H1 (cell line): ENCODE data around the gene GNG4. TPM values are rescaled to one million over a fixed set of nuclear protein-coding genes. Genes with fewer than 3 reads are reported as not detected.

Source experiments
- CTCF ChIA-PET: fragments of 300-600 bp; sonication (Branson Sonifier 250); formaldehyde crosslinking; loops from one replicate; lab custom pipeline; 2021; ENCODE audit not compliant: partially characterized antibody; lab: Charles Lee
- POLR2A ChIA-PET: fragments of 300-600 bp; sonication (Branson Sonifier 250); formaldehyde crosslinking; loops from one replicate; lab custom pipeline; 2021; ENCODE audit warnings: inconsistent platforms; ENCODE audit not compliant: partially characterized antibody; lab: Charles Lee
- DNase-seq, 2 experiments: peaks; one replicate each; pipeline versions ENCODE4 v3.0.0 to v3.0.0-alpha.2; 2010 to 2022; ENCODE audit warnings: low spot score in 2 of 2, low read depth in 1 of 2, mixed read lengths in 1 of 2
- FAIRE-seq: peaks from 2 replicates; lab custom pipeline; 2011; peaks lifted over from hg19 to GRCh38; lab: Jason Lieb, UNC
- H2AFZ ChIP-seq: 2 replicates; pipeline ENCODE4 v1.8.1; 2012; ENCODE audit warnings: low read length, inconsistent platforms
- H2AK5ac ChIP-seq: 2 replicates; pipeline ENCODE4 v1.6.1; 2013; ENCODE audit warnings: low read depth, low read length
- H2BK120ac ChIP-seq: replicated peaks from 2 replicates; pipeline ENCODE3; 2013; ENCODE audit warnings: low read depth, low read length, inconsistent platforms
- H2BK12ac ChIP-seq: 2 replicates; pipeline ENCODE4 v1.6.1; 2013; ENCODE audit warnings: low read depth, low read length
- H2BK15ac ChIP-seq: 2 replicates; pipeline ENCODE4 v1.6.1; 2013; ENCODE audit warnings: low read length
- H2BK20ac ChIP-seq: 2 replicates; pipeline ENCODE4 v1.6.1; 2013; ENCODE audit warnings: low read length
- H2BK5ac ChIP-seq: 2 replicates; pipeline ENCODE4 v1.6.1; 2013; ENCODE audit warnings: low read depth, low read length
- H3K14ac ChIP-seq: 2 replicates; pipeline ENCODE4 v1.6.1; 2013; ENCODE audit warnings: inconsistent platforms; ENCODE audit not compliant: insufficient read length
- H3K18ac ChIP-seq: 2 replicates; pipeline ENCODE4 v1.6.1; 2013; ENCODE audit warnings: low read length; ENCODE audit errors: extremely low read depth
- H3K23ac ChIP-seq: 2 replicates; pipeline ENCODE4 v1.6.1; 2013; ENCODE audit warnings: inconsistent platforms; ENCODE audit not compliant: insufficient read length
- H3K23me2 ChIP-seq: 2 replicates; pipeline ENCODE4 v1.6.1; 2013; ENCODE audit warnings: low read depth, low read length
- H3K27ac ChIP-seq: 2 replicates; pipeline ENCODE4 v1.6.1; 2011; ENCODE audit warnings: low read depth, low read length, inconsistent platforms
- H3K27me3 ChIP-seq, 4 experiments: replicated peaks in 1 of 4; 1 replicate in 1 of 4; 2 replicates in 3 of 4; pipeline versions ENCODE4 v1.6.1 to v1.8.1; 2011 to 2013; ENCODE audit warnings: low read length in 3 of 4, mild to moderate bottlenecking in 3 of 4, inconsistent platforms in 2 of 4, mixed read lengths in 2 of 4, moderate library complexity in 1 of 4; ENCODE audit not compliant: control insufficient read depth in 3 of 4, insufficient read depth in 3 of 4; ENCODE audit errors: extremely low read depth in 1 of 4
- H3K36me3 ChIP-seq, 4 experiments: 2 replicates each; pipeline versions ENCODE4 v1.6.1 to v1.8.1; 2011 to 2013; ENCODE audit warnings: mild to moderate bottlenecking in 4 of 4, low read length in 3 of 4, moderate library complexity in 2 of 4, control low read depth in 1 of 4, inconsistent platforms in 1 of 4; ENCODE audit not compliant: insufficient read depth in 4 of 4, control insufficient read depth in 2 of 4
- H3K4ac ChIP-seq: replicated peaks from 2 replicates; pipeline ENCODE3; 2013; ENCODE audit warnings: low read length, low read depth, mixed read lengths, inconsistent platforms; ENCODE audit not compliant: insufficient read length
- H3K4me1 ChIP-seq, 4 experiments: replicated peaks in 1 of 4; 1 replicate in 1 of 4; 2 replicates in 3 of 4; pipeline versions ENCODE4 v1.6.1 to v1.8.1; 2011 to 2013; ENCODE audit warnings: low read length in 3 of 4, inconsistent platforms in 2 of 4, mixed read lengths in 1 of 4; ENCODE audit not compliant: insufficient read depth in 4 of 4, control insufficient read depth in 3 of 4
- H3K4me2 ChIP-seq, 2 experiments: 2 replicates each; pipeline versions ENCODE4 v1.6.1 to v1.8.1; 2011 to 2013; ENCODE audit warnings: low read depth in 2 of 2, low read length in 2 of 2, control low read depth in 1 of 2, inconsistent platforms in 1 of 2, mild to moderate bottlenecking in 1 of 2; ENCODE audit not compliant: insufficient read depth in 1 of 2
- H3K4me3 ChIP-seq, 4 experiments: fragments of 200-600, 300-600 bp in 1 of 4; sonication (generic), shearing (Covaris generic), sonication (Bioruptor Twin) in 1 of 4; 2 replicates each; pipeline versions ENCODE4 v1.5.1 to v1.8.1; 2011 to 2016; ENCODE audit warnings: low read length in 4 of 4, low read depth in 3 of 4, control low read depth in 2 of 4, inconsistent platforms in 2 of 4, mild to moderate bottlenecking in 2 of 4, mixed read lengths in 1 of 4, moderate library complexity in 1 of 4; ENCODE audit not compliant: insufficient read depth in 2 of 4; ENCODE audit errors: extremely low read depth in 1 of 4
- H3K56ac ChIP-seq: replicated peaks from 2 replicates; pipeline ENCODE3; 2013; ENCODE audit warnings: low read depth, mild to moderate bottlenecking, mixed read lengths, low read length, inconsistent platforms; ENCODE audit not compliant: insufficient read length
- H3K79me1 ChIP-seq: 2 replicates; pipeline ENCODE4 v1.6.1; 2013; ENCODE audit warnings: low read depth, low read length, control low read depth
- H3K79me2 ChIP-seq, 2 experiments: 2 replicates each; pipeline versions ENCODE4 v1.6.1 to v1.8.1; 2012 to 2013; ENCODE audit warnings: low read length in 2 of 2, mild to moderate bottlenecking in 2 of 2, inconsistent platforms in 1 of 2; ENCODE audit not compliant: insufficient read depth in 2 of 2, control insufficient read depth in 1 of 2
- H3K9ac ChIP-seq, 4 experiments: replicated peaks in 1 of 4; 1 replicate in 1 of 4; 2 replicates in 3 of 4; pipeline versions ENCODE4 v1.6.1 to v1.8.1; 2011 to 2013; ENCODE audit warnings: low read depth in 3 of 4, low read length in 3 of 4, control low read depth in 2 of 4, mild to moderate bottlenecking in 2 of 4, moderate library complexity in 2 of 4, inconsistent platforms in 1 of 4; ENCODE audit errors: extremely low read depth in 1 of 4
- H3K9me3 ChIP-seq, 2 experiments: 2 replicates each; pipeline versions ENCODE4 v1.6.1 to v1.8.1; 2012 to 2013; ENCODE audit warnings: mild to moderate bottlenecking in 2 of 2, moderate library complexity in 2 of 2, control low read depth in 1 of 2, inconsistent platforms in 1 of 2, low read depth in 1 of 2, low read length in 1 of 2, mixed read lengths in 1 of 2; ENCODE audit not compliant: insufficient read depth in 2 of 2
- H4K20me1 ChIP-seq, 2 experiments: replicated peaks in 1 of 2; 2 replicates each; pipeline versions ENCODE3 to v1.8.1; 2011 to 2013; ENCODE audit warnings: inconsistent platforms in 2 of 2, low read length in 2 of 2, mild to moderate bottlenecking in 1 of 2; ENCODE audit not compliant: insufficient read depth in 2 of 2, control insufficient read depth in 1 of 2
- H4K5ac ChIP-seq: 2 replicates; pipeline ENCODE4 v1.6.1; 2013; ENCODE audit warnings: low read length, low read depth, mixed read lengths, inconsistent platforms; ENCODE audit not compliant: insufficient read length
- H4K8ac ChIP-seq: 2 replicates; pipeline ENCODE4 v1.8.0; 2013; ENCODE audit warnings: mild to moderate bottlenecking, moderate library complexity, low read length, inconsistent platforms; ENCODE audit not compliant: insufficient read depth; ENCODE audit errors: extremely low read depth
- H4K91ac ChIP-seq: replicated peaks from 2 replicates; pipeline ENCODE3; 2013; ENCODE audit warnings: low read length, mixed read lengths, inconsistent platforms; ENCODE audit not compliant: insufficient read length
- CBX5 ChIP-seq: fragments of 300-800, 300-1000 bp; sonication (generic); IDR thresholded peaks from 2 replicates; pipeline ENCODE4 v1.7.1; 2016; ENCODE audit warnings: antibody characterized with exemption, low read length, low read depth
- RAD21 ChIP-seq, 2 experiments: IDR thresholded peaks in 1 of 2; conservative IDR thresholded peaks in 1 of 2; 2 replicates each; pipeline ENCODE4 v1.6.1; 2011; ENCODE audit warnings: low read depth in 2 of 2, low read length in 2 of 2, improper control_type of control experiment in 1 of 2, inconsistent platforms in 1 of 2, mild to moderate bottlenecking in 1 of 2, moderate library complexity in 1 of 2
- SP1 ChIP-seq: IDR thresholded peaks from 2 replicates; pipeline ENCODE4 v1.6.1; 2011; ENCODE audit warnings: low read depth, low read length
- SUZ12 ChIP-seq: fragments of 200-600 bp; sonication (generic); IDR thresholded peaks from 2 replicates; pipeline ENCODE4 v1.6.1; 2012; ENCODE audit warnings: mild to moderate bottlenecking, inconsistent platforms, low read length, moderate library complexity, mixed read lengths
- WGBS, 2 experiments: shearing (Covaris generic) in 1 of 2; methylation state at CpG; one replicate each; pipeline versions ENCODE4 v1.1.6 to v1.1.7; 2013 to 2015; ENCODE audit warnings: low lambda C conversion rate in 2 of 2, mixed read lengths in 2 of 2, inconsistent platforms in 1 of 2, low coverage in 1 of 2, missing lambda C conversion rate in 1 of 2; ENCODE audit not compliant: insufficient replicate concordance in 2 of 2, insufficient coverage in 1 of 2, insufficient read length in 1 of 2; ENCODE audit errors: extremely low coverage in 1 of 2, missing lambda C conversion rate in 1 of 2; 5-methylcytosine and 5-hydroxymethylcytosine counted together
- polyA plus RNA-seq, 7 experiments: library from polyadenylated mRNA; depleted of rRNA in 3 of 7; stranded (reverse) in 5 of 7; unstranded in 2 of 7; fragments of >200 nt in 5 of 7; fragments of 200-250 nt in 2 of 7; gene quantifications; 1 replicate in 5 of 7; 2 replicates in 1 of 7; 4 replicates in 1 of 7; pipeline versions ENCODE4 v1.2.1 to v1.2.3, GENCODE V29; 2011 to 2013; ENCODE audit warnings: missing spikeins in 2 of 7, mixed read lengths in 2 of 7
- total RNA-seq: library from RNA; stranded (reverse); fragmentation: NEBNext Ultra II Directional; extraction: Animal tissue kit (Norgen Biotek cat#: 25700); gene quantifications from 2 replicates; pipeline ENCODE4 v1.2.1, GENCODE V29; 2021
- TF ChIP-seq, protein P1 (sequence below): IDR thresholded peaks from 2 replicates; pipeline ENCODE4 v1.6.1; 2012; ENCODE audit warnings: inconsistent platforms
- TF ChIP-seq, protein P2 (sequence below): IDR thresholded peaks from 2 replicates; pipeline ENCODE4 v1.6.1; 2011; ENCODE audit warnings: low read length, improper control_type of control experiment

Gene GNG4
- total and polyA plus RNA-seq, 2 of the 8 experiments (the other 6 are each of a cell fraction or from before 2014, with no cell fraction given): 95.5 to 96.8 TPM

DNA sequence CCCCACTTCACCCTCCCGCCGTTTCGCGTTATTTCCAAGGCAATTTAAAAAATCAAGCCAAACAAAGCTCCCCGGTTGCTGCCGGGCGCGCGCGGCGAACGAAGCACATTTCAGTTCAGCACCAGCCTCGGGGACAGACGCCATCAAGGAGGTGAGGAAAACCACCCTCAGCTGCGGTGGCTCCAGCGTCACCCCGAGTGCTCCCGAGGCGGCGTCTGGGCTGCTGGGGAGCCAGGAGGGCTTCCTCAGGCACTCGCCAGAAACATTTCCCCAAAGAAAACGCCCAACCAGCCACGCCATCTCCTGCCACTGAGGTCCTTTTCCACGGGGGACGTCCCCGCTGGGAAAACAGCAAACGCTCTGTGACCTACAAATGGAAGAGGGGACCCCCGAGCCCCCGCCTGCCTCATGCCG is 623 bp downstream of the GNG4 start:
- H4K91ac ChIP-seq: no peak overlapping the region
- no peak overlapping the region for H2BK120ac ChIP-seq
- H3K36me3 ChIP-seq: no peaks in the 10 kb centered on the region
- FAIRE-seq (no peak), DNase-seq (peak in 1 of 2 experiments; percentile 77)
- H3K4ac ChIP-seq: no peak overlapping the region
- H2BK12ac ChIP-seq: no peak overlapping the region
- peaks cover 2 to 8% of the 10 kb centered on the region in 2 experiments for H4K20me1 ChIP-seq
- H2BK5ac ChIP-seq: 0 out of 2 replicates have a peak overlapping the region, but pooled peaks have one; percentile 12
- peak overlapping the region in 3 of 4 experiments; percentile 67 to 88 (median 77); a peak in 5 of 7 replicates for H3K9ac ChIP-seq
- H3K4me1 ChIP-seq: peaks cover 7 to 31% (median 14%) of the 10 kb centered on the region in 4 experiments
- no peak overlapping the region for H2AFZ ChIP-seq
- H3K18ac ChIP-seq: no peak overlapping the region; the same call in 1 of the 2 replicates
- no peak overlapping the region for H3K56ac ChIP-seq
- no peak overlapping the region for H2AK5ac ChIP-seq
- H3K23ac ChIP-seq: no peak overlapping the region
- ChIA-PET POLR2A (interaction anchor here (0.9 to 2.6 kb wide), 6 partner anchors 8 to 144 kb away, joined by 3 to 7 read pairs (median 3); partner anchors contain the start of gene B3GALNT2), CTCF (interaction anchor here (1.7 kb wide), 1 partner anchor 82 kb away, joined by 4 read pairs; no protein-coding TSS in a partner anchor)
- H3K79me2 ChIP-seq: peaks cover 0 to 43% of the 10 kb centered on the region in 2 experiments; a peak in 2 of 4 replicates
- peak overlapping the region; percentile 45 to 87 (median 74) for H3K4me3 ChIP-seq
- 1% methylated on average over 27 of the region's 30 CpGs; no CpG with 5 or more reads in 1 of the 2 experiments for WGBS, 2 experiments
- H4K5ac ChIP-seq: no peak overlapping the region
- no peaks in the 10 kb centered on the region for H3K27me3 ChIP-seq
- H2BK15ac ChIP-seq: peak overlapping the region; percentile 10; the same call in 1 of the 2 replicates
- no peaks in the 10 kb centered on the region for H3K9me3 ChIP-seq
- H2BK20ac ChIP-seq: no peak overlapping the region
- H4K8ac ChIP-seq: no peak overlapping the region
- peaks cover 19% of the 10 kb centered on the region for H3K23me2 ChIP-seq
- H3K14ac ChIP-seq: no peak overlapping the region
- no peak overlapping the region for H3K27ac ChIP-seq
- peak overlapping the region; percentile 82 to 88 for H3K4me2 ChIP-seq
- no peaks in the 10 kb centered on the region; the same call in 1 of the 2 replicates for H3K79me1 ChIP-seq
- peak in 1 of 2 experiments; percentile 12; a peak in 1 of 4 replicates for TF ChIP-seq RAD21 (IDR thresholded peaks at IDR 0.05 in 1 of 2, conservative IDR thresholded peaks at IDR 0.05 in 1 of 2; ENCODE audit: low read depth in 2 of 2, low read length in 2 of 2)
- TF ChIP-seq, protein P1, sequence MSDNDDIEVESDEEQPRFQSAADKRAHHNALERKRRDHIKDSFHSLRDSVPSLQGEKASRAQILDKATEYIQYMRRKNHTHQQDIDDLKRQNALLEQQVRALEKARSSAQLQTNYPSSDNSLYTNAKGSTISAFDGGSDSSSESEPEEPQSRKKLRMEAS: peak; percentile 87
- TF ChIP-seq, protein P2, sequence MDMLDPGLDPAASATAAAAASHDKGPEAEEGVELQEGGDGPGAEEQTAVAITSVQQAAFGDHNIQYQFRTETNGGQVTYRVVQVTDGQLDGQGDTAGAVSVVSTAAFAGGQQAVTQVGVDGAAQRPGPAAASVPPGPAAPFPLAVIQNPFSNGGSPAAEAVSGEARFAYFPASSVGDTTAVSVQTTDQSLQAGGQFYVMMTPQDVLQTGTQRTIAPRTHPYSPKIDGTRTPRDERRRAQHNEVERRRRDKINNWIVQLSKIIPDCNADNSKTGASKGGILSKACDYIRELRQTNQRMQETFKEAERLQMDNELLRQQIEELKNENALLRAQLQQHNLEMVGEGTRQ: no peak
- TF ChIP-seq SP1: no peak
- TF ChIP-seq CBX5: no peak
- TF ChIP-seq SUZ12: no peak
